GM04503 (cell line): ENCODE data around the gene TRIM38.
"Not testable (repeated sequence)": the region's sequence is repeated elsewhere in the genome, so short reads cannot be mapped to it uniquely, and the experiment has no call there.

ENCODE experiments used
- DNase-seq: peaks from one replicate; pipeline ENCODE4 v3.0.0-alpha.2; 2012; ENCODE audit warnings: low read depth

Gene TRIM38

DNA sequence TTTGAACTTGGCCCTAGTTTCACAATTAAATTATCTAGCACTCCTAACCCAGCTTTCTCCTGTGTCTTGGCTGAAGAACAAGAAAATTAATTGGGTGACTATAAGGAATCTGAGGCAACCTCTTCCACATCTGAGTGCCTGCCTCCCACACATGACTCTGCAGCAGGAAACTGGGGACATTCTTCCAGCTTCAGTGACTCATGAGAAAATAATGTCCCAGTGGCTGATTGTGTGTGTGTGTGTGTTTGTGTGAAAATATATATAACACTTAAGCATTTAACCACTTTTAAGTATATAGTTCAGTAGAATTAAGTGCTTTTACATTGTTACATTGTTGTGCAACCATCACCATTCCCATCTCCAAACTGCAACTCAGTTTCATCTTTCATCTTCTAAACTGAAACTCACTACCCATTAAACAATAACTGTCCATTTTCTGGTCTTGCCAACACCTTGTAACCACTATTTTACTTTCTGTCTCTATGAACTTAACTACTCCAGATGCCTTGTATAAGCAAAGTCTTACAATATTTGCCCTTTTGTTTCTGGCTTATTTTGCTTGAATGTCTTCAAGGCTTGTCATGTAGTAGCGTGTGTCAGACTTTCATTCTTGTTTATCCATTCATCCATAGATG lies 8.7 kb downstream of the TRIM38 start:
- DNase-seq = peak; percentile 87

DNA sequence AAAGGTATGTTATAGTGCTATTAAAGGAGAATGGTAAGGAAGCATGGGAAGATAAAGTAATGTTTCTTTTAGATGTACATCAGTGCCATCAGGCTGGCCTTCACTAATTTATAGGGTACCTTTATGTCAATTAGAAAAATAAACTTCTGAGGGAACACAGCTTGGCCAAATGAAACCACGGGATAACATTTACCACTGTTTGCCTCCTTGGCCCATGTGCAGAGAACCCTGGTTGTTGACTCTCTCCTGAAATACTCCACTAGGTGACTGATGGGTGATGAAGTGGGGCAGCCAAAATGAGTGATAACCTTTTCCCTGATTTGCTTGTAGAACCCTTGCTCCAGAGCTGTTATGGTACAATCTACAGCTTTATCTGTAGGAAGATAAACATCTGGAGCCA lies 9.5 kb downstream of the TRIM38 start:
- no peak for DNase-seq

DNA sequence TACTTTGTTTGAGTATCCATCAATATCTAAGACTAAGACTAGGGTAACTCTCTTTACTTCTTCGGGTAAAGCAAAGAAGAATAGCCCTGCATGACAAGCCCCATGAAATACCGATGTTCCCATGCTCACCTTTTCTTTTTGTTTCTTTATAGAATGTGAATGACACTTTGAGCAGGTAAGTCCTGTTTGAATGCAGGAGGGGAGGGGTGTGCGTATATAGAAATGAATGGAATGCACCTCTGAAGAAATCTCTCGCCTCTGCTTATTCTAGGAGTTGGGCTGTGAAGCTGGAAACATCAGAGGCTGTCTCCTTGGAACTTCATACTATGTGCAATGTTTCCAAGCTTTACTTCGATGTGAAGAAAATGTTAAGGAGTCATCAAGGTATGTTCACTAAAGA lies 10.3 kb downstream of the TRIM38 start:
- DNase-seq = no peak

DNA sequence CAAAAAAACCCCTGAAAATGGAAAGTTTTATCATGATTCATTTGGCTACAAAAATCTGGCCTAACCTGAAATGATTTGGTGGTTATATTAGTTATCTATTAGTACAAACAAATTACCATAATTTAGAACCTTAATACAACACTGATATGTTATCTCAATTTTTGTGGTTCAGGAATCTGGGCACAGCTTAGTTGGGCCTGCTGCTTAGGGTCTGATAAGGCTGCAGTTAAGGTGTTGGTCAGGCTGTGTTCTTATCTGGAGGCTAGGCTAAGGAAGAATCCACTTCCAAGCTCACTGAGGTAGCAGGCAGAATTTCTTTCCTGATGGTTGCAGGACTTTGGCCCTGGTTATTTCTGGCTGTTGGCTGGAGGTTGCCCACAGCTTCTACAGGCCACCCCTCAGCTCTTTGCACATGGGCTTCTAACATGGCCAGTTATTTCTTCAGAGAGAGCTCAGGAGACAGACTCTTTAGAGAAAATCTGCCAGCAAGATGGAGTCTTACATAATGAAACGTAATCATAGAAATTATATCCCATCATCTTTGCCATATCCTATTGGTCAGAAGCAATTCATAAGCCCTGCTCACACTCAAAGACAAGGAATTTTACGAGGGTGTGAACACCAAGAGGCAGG lies 11.4 kb downstream of the TRIM38 start:
- DNase-seq = no peak

DNA sequence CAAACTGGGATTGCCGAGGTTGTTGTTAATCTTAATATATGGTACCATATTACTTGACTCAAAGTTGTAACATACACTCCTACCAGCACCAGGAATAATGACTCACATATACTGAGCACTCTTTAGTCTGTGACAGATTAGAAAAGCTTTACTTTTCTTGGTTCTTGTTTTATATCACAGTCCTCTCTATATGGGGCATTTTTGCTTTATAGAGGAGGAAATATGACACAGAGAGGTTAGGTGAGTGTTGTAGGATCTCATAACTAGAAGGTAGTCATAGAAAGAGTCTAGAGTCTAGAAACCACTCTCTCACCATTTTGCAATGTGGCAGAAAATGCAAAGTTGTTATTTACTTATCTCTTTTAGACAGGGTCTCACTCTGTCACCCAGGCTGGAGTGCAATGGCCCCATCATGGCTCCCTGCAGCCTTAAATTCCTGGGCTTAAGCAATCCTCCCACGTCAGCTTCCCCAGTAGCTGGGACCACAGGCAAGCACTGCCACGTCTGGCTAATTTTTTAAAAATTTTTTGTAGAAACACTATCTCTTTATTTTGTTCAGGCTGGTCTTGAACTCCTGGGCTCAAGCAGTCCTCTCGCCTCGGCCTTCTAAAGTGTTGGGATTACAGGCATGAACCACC lies 13.4 kb downstream of the TRIM38 start:
- no peak for DNase-seq

DNA sequence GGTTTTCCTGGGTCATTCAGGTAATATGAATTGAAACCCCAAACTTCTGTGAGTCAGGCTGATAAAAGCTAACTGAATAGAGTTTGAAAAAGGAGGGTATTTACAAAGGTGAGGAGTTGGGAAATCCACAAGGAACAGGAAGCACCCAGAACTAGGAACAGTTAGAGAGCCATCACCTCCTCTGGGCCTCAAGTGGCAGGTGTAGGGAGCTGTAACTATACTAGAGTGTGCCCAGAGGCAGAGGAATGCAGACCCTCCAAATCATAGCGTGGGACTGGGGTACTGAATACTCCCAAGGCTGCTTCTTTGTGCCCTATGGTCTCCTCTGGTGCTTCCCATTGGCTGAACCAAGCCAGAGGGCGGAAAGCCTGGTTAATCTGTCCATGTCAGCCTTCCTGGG lies 18.3 kb downstream of the TRIM38 start:
- no peak for DNase-seq

DNA sequence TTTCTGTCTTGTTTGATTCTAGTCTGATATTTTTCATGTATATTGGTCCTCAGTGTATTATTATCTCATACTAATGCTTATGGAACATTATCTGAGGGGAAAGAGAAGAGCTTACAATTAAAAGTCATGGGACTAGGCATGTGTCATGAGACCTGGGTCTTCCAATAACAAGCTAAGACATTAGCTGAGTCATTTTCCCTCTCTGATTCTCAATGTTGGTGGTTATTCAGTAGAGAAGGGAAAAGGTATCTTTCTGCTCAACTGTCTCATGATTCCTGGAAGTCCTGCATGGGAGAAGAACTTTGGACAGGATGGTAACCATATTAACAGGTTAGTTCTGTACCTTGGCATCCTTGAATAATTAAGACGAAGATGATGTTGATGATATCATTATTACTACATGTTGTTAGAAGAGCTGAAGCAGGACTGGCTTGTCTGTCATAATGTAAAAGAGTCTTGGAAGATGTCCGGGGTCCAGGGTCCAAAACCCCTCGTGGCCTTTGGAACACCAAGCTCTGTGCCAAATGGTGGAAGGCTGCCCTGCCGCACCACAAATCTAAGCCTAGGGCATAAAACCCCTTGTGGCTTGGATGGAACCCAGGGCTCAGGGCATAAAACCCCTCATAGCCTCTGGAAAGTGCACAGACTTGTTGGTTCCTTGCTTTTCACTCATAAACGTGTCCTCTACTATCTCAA lies 19.1 kb downstream of the TRIM38 start:
- no peak for DNase-seq

DNA sequence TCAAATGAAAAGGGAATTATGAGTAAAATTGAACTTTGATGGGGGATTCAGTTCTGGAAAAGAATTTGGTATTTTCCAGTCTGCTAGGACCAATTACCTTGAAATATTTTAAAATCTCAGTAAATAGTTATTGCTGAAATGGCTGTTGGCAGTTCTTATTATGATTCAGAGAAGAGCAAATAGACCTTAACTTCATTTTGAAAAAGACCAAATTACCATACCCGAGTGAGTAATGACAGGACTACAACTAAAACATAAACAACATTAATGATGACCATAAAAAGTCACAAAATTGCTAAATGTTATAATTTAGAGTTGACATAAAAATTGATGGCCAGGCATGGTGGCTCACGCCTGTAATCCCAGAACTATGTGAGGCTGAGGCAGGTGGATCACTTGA lies 21.7 kb downstream of the TRIM38 start:
- DNase-seq = no peak

DNA sequence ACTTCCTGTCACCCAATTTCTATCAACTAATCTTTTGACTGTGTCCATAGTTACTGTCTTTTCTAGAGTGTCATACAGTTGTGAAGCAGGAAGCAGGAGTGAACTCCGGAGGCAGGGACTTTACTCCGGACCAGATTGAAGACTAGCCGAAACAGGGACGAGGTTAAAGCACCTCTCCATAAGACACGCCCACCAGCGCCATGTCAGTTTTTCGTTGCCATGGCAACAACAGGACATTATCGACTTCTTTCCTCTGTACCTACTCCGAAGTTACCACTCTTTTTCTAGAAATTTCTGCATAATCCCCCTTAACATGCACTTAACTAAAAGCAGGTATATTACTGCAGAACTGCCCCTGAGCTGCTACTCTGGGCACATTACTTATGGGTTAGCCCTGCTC lies 25.2 kb downstream of the TRIM38 start:
- DNase-seq = no peak

DNA sequence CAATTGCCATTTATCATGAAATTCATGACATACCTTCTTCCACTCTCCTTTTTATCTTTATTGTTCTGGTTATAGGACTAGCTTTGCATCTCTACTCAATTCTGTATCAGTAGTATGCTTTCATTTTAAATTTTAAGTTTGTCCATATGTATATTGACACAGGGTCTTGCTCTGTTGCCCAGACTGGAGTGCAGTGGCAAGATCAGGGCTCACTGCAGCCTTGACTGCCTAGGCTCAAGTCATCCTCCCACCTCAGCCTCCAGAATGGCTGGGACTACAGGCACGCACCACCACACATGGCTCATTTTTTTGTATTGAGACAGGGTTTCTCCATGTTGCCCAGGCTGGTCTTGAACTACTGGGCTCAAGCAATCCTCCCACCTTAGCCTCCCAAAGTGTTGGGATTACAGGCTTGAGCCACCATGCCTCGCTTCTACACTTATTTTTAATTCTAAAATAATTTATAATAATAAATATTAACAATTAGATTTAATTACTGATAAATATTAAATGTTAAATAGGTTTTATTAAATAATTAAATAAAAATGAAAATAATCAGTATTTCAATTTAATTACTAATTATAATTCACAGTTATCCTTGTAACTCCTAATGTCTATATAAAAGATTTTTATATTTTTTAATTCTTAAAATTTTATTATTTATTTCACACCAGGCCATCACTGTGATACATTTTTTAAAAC lies 27.7 kb downstream of the TRIM38 start:
- DNase-seq = no peak

DNA sequence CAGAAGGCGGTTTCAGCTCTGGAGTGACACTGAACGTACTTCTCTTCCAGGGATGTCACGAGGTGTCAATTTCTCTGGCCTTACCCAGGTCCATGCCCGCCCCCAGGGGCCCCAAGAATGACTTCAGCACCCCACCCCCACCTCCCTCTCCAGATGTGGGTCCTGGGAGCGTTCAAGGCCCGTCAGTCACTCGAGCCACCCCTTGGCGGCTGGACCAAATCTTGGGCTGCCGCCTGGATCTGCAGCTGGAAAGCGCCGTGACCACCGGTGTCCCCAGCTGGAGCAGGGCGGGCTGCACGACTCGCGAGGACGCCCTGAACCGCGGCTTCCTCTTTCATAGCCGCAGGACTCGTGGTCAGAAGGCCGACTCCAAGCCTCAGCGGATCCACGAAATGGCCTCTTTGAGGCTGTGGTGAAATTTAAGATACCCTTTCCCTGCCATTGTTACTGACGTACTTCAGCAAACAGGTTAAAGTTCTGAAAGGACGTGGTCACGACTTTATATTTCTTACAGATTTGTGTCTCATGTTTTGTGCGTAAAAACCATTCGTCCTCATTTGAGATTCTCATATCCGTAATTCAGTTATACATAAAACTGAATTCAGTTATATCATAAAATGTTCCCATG lies 29.3 kb downstream of the TRIM38 start:
- DNase-seq = no peak

DNA sequence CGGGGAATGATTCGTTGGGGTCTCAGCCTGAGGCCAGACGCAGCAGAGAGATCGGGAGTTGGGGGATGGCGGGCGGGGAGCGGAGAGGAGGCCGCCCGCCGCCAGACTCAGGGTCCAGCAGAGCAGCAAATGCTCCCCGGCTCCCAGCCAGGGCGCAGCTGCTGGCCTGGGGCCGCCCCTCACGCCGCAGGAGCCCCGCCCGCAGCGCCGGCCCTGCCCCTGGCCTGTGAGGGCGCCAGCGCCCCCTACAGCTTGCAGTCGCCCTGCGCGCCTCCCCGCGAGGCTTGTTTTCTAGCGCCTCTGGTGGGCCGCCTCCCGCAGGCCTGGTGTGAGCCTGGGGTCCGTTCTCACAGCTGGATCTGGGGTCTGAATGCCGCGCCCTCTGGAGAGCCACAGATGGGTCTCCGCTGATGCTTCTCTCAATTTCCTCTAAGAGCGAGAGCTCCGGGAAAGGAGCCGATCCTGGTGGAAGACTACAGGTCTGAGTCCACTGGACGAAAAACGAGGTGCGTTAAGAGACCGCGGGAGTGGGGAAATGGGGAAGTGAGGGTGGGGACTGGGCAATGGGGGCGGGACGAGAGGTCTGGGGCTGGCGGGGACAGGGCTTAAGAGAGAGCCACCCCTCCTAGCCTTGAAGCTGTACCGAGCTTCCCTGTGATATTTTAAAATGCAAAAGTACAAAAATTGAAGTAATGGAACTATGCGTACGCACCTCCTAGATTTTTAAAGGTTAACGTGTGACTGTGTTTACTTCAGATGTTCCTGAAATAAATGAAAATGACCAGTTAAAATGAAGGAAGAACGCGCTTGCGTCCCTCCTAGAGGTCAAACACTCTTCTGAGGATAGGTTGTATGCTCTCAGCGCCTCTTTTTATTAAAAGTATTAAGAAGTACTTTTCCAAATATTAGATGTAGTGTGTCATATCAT lies 30.1 kb downstream of the TRIM38 start:
- DNase-seq = peak; percentile 60

DNA sequence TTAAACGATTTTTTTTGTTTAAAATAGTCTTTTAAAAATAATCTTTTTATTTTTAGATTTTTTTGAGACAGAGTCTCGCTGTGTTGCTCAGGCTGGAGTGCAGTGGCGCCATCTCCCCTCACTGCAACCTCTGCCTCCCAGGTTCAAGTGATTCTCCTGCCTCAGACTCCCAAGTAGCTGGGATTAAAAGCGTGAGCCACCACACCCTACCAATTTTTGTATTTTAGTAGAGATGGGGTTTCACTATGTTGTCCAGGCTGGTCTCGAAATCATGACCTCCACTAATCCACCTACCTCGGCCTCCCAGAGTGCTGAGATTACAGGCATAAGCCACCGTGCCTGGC lies 30.7 kb downstream of the TRIM38 start:
- not testable (repeated sequence) for DNase-seq

DNA sequence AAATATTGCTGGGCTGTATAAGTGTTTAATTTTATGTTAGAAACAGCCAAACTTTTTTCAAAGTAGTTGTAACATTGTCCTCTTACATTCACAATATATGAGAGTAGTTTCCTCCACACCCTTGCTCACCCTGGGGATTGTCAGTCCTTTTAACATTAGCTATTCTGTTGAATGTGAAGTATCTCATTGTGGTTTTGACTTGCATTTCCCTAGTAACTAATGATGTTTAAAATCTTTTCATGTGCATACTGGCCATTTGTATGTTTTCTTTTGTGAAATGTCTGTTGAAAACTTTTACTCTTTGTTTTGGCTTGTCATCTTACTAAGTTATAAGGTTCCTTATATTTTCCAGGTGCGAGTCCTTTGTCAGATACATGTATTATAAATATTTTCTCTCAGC lies 32.9 kb downstream of the TRIM38 start:
- no peak for DNase-seq

DNA sequence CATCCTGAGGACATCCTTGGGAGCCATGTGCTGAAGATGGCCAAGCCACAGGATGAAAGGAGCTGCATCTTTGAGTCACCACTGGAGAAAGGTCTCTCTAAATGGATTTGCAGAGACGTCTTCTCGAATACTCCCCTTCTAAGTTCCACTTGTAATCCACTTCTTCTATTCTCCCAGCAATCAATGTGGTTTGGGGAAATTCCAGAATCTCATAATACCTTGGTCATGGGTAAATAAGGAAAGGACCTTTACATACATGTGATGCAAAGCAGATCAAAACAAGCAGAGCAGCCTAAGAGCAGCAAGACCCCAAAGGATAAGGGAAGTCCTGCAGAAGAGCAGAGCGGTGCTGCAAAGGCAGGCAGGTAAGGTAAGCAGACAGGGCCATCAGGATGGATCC lies 35.3 kb downstream of the TRIM38 start:
- DNase-seq = no peak

DNA sequence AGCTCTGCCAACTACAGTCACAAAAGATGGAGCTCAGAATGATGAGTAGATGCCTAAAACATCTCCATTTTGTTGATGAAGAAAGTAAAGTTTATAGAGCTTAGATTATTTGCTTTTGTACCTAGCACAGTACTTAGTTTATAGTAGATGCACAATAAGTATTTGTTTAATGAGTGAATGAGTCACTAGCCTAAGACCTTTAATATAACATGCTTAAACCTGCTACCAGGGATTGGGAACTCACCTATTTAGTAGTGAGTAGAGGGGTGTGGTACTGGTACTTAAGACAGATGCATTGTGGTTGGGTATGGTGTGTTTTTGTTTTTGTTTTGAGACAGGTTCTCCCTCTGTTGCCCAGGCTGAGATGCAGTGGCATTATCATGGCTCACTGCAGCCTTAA lies 35.8 kb downstream of the TRIM38 start:
- no peak for DNase-seq

DNA sequence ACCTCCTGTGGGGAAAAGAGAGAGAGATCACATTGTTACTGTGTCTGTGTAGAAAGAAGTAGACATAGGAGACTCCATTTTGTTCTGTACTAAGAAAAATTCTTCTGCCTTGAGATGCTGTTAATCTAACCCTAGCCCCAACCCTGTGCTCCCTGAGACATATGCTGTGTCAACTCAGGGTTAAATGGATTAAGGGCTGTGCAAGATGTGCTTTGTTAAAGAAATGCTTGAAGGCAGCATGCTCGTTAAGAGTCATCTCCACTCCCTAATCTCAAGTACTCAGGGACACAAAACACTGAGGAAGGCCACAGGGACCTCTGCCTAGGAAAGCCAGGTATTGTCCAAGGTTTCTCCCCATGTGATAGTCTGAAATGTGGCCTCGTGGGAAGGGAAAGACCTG lies 36.6 kb downstream of the TRIM38 start:
- DNase-seq = not testable (repeated sequence)

DNA sequence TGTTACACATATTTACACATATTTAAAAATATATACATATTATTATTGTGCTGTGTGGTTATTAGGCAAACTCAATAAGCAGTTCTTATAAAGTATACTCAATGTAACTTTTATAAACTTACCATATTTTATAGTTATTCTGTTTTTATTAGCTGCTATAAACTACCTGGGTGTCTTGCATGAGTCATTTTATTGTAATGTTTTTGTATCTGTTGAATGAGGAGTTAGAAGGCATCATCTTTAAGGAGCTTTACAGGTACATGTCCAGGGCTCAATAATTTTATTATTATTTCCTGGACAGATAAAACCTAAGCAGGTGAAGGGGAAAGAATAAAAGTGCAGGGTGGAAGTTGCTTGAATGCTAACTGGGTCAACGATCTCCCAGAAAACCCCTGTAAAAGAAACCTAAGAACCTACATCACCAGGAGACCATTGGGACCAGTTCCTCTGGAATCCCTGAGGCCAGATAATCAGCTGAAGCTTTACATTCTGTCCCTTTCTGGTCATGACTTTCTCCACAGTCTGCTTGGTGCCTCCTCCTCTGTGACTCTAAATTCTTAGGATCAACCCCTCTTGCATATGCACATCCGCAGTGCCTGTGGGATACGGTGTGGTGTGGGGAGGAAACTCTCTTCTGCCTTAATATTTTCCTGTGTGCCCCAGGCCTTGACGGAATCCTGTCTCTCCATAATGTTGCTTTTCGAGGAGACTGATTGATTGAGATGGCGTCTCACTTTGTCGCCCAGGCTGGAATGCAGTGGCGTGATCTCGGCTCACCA lies 38.0 kb downstream of the TRIM38 start:
- no peak for DNase-seq

DNA sequence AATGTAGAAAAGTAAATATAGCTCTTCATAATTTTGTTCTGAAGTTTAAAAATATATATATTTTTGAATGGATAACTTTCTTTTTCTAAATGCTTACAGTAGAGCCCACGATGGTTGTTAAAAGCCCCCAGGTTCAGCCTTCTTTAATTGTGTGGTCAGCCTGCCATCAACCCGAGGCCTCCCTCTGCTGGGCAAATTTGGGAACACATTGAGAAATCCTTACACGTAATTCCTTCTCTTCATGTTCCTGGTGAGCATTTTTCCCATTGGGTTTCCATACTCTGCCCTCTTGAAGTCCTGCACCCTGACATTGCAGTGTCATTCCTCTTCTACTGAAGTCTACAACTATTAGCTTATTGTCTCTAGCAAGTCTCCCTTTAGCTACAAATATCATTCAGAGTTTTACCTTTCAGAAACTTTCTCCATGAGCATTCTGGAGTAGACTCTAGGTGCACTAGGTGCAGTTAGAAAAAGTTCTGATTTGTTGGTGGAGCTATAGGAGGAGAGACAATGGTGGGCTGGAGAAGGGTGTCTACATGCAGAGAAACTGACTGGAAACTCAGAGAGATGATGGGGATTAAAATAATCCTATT lies 40.6 kb downstream of the TRIM38 start:
- DNase-seq = no peak
